GM21786 (cell line): Measurements from ENCODE around the gene DRC7.

Experiments used
- ATAC-seq: cut with Tn5 transposase; IDR thresholded peaks from one replicate; pipeline ENCODE4 v1.9.1; 2021; ENCODE audit not compliant: unreplicated experiment

The DRC7 gene

GRCh38 chr16:57749856-57750452 is 55.3 kb downstream of the DRC7 start:
- ATAC-seq, result no peak

DNA sequence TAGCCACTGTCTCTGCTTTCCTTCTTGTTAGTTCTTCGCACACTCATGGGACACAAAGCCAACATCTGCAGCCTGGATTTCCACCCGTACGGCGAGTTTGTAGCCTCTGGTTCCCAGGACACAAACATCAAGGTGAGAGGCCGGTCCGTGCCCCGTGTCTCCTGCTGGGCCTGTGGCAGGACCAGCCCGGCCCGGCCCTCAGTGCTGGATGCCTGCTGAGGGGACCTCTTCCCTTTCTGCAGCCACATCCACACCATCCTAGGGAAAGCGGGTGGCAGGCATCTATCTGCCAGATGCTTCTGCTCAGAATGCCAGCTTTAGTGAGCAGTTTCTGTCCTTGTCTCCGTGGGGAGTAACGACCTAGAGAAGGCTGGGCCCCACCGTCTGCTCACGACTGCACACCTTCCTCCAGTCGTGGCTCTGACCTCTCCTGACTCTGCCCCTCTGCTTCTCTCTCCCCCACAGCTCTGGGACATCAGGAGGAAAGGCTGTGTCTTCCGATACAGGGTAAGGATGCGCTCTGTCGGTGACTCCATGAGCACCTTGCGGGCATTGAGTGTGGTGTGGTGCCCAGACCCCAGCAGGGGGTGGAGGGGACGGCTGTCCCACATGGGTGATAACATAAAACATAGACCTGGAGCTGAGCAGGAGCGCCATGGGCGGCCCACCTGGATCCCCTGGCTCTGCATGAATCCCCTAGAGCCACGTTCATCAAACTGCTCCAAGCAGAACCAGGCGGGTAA is 56.4 kb downstream of the DRC7 start:
- ATAC-seq, result no peak

DNA sequence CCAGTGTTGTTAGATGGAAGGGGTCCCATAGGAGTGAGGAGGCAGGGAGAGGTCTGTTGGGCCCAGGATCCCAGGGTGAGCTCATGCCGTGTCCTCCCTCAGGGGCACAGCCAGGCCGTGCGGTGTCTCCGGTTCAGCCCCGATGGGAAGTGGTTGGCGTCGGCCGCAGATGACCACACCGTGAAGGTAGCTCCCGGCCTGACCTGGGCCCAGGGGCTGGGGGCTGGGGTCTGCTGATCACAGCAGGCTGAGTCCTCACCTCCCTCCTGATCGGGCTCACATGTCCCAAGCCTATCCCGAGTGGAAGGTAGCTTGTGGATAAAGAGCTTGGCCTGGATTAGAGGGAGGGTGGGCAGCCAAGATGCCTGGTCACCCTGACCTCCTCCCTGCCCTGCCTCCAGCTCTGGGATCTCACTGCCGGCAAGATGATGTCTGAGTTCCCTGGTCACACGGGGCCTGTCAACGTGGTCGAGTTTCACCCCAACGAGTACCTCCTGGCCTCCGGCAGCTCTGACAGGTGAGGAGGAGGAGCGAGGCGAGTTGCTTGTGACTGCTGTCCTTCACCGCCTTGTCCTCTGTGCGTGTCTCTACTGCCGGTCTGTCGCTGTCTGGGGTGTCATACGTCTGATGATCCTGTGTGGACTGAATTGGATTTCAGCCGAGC is 57.1 kb downstream of the DRC7 start:
- no peak for ATAC-seq

DNA sequence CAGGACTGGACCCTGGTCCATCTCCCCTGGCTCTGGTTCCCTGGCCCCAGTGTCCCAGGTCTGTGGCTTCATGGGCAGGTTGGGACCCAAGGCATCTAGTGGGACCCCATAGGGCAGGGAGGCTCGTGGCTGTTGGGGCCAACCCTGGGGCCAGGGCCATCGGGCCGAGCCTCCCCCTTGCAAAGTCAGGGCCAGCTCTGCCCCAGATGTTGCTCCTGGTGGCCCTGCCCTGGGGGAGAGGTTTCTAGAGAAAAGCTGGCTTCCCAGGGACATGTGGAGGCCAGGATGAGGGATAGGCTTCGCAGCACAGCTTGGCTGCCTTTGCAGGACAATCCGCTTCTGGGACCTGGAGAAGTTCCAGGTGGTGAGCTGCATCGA is 57.6 kb downstream of the DRC7 start:
- ATAC-seq, result no peak

DNA sequence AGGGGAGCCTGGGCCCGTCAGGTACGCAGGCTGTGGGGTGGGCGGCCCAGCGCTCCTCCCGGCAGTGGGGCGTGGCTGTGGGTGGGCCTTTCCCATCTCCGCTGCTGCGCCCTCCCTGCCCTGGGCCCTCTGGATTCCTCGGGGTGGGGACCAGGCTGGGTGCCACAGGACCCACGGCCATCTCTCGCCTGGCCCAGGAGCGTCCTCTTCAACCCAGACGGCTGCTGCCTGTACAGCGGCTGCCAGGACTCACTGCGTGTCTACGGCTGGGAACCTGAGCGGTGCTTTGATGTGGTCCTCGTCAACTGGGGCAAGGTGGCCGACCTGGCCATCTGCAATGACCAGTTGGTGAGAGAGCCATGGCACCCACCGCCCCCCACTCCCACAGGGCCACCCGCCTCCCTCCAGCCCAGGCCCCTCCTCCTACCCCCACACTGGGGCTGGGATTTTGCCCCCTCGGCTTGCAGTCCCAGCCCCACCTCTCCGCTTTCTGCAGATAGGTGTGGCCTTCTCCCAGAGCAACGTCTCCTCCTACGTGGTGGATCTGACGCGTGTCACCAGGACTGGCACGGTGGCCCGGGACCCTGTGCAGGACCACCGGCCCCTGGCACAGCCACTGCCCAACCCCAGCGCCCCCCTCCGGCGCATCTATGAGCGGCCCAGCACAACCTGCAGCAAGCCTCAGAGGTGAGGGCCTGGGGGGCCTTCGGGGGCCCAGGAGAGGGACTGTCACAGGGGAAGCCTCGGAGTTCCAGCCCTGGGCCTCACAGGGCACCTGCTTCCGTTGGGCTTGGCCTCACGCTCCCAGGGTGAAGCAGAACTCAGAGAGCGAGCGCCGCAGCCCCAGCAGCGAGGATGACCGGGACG is 58.2 kb downstream of the DRC7 start:
- ATAC-seq, result no peak

- ATAC-seq, result no peak
These were observed 59.1 kb downstream of the DRC7 start for GRCh38 chr16:57753448-57754353.

DNA sequence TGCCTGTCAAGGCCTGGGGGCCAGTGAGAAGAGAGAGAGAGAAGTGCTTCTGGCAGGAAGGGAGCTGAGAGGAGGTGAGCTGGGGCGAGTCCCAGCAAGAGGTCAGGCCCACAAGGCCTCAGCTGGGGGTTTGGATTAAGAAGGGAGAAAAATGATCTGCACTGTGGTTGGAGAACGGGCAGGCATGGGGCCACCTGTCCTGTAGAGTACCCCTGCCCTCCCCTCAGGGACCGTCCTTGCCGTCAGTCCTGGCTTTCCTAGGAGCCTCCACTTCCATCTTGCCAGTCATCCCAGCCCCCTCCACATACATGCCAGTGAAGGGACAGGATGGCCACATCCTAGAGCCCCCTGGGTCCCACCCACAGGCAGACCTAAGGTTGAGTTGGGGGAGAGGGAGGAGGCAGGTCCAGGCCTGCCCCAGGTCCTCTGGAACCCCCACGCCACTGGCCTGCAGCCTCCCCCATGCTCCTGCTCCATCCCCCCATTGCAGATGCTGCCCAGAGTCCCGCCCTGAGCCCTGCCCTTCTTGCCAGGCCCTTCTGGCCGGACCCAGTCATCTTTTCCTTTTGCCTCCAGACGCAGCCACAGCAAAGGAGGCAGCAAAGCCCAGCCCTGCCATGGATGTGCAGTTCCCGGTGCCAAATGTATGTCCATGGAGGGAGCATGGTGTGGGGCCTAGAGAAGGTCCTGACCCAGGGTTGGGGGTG is 59.9 kb downstream of the DRC7 start:
- no peak for ATAC-seq

GRCh38 chr16:57755061-57755684 is 60.6 kb downstream of the DRC7 start:
- no peak for ATAC-seq

- no peak for ATAC-seq
These were observed 61.3 kb downstream of the DRC7 start for GRCh38 chr16:57755726-57756423.

GRCh38 chr16:57756424-57757325 is 62.1 kb downstream of the DRC7 start:
- no peak for ATAC-seq

- ATAC-seq, result peak; percentile 95
These were observed 62.8 kb downstream of the DRC7 start for GRCh38 chr16:57757326-57757786.

DNA sequence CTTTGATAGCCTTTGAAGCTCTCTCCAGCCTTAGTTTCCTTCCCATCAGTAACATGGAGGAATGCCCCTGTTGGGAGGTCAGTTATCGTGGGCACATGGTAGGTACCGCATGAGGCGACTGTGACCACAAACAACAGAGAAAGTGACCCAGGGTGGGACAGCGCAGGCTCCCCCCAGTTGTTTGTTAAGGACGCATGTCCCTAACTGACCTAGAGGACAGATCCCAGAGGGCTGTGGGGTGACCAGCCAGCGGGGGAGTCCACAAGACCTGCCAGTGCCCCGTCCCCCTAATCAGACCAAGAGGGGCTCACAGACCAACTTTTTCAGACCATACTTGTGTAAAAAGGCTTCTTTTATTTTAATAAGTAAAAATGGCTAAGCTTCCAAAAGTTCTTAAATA is 63.3 kb downstream of the DRC7 start:
- no peak for ATAC-seq

DNA sequence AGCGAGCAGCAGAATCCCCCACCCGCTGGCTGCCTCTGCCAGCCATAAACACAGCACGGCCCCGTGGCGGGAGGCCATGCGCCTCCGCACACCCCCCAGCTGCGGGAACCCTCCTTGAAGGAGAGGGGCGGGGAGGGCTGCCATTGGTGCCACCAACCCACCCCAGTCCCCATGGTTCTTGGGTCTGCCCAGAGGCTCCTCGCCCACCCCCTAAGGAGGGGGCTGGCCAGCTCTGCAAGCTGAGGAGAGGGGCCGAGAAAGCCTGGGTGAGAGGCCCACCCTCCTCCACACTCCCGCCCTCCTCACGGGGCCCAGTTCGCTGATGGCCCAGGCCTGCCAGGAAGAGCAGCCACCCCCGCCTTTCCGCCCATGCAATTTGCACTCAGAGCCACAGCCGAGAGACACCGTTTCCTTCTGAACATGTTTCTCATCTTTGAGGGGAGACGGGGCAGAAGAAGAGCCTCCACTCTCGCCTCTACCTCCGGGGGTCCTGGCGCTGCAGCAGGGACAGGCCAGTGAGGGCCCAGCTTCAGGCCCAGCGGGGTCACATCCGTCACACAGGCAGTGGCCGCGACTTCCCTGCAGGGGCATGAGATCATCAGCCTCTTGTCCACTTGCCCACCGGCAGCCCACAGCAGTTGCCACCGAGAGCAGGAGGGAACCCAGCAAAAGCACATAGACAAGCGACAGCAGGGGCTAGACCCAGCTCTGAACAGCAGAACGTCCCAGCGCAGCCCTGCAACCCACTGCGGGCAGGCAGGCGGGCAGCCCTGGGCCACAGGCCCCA is 63.9 kb downstream of the DRC7 start:
- ATAC-seq, result no peak

DNA sequence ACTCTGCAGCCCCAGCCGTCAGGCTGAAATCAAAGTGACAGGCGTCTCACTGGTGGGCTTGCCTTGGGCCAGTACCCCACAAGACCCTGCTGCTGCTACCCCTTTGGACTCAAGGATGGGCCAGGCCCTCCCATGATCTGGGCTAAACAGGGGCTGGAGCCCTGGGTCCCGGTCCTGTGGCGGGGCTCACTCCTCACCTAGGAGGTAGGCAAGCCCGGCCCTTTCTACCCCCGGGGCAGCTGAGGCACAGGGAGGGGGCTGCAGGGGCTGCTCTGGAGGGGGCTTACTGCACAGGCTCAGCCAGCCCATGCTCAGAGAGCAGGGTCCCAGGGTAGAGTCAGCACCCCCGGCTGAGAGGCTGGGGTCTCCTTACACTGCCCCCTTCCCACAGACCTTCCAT is 64.5 kb downstream of the DRC7 start:
- no peak for ATAC-seq

DNA sequence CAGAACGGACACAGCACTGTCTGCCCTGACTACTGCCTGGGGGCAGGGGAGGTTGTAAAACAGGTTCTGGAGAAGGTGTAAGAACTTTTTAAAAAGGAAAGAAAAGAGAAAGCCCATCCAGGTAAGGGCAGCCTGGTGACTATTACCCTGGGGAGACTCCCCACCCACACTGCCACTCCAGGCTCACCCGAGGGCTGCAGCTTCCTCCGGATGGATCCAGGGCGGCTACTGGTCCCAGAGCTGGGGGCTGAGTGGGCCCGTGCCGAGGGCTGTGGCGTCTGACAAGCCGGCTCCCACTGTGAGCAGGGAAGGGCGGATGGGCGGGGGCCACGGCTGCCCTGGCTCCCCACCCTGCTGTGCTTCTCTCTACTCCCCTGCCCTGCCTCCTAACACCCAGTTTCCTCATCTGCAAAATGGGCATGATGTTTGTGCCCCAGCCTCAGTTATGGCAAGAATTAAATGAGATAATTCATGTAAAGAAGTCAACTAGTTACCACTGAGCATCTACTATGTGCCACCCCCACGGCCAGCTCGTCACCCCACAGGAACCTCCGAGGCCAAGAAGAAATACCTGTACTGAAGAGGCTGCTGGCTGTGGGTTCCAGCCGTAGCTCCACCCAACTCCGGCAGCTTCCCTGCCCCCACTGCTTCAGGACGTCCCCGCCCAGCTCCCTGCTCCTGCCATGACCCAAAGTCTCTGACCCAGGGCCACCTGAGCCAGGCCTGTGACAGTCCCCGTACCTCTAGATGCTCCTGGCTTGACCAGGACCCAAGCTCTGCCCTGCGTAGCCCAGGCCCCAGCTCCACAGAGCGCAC is 65.1 kb downstream of the DRC7 start:
- ATAC-seq, result no peak
